COLO668 (cell line): ENCODE results near the gene PNKD.

Source experiments
- DNase-seq: peaks from one replicate; lab custom pipeline; 2025; ENCODE audit not compliant: unreplicated experiment; lab: John Stamatoyannopoulos, UW

The PNKD gene

GRCh38 chr2:218269900-218270720 lies at the start of gene PNKD, which contains the start of gene AAMP:
Gene PNKD (plus strand): TSS chr2:218270519. CDS start chr2:218270536, 17 bp downstream.
Gene AAMP (minus strand): TSS chr2:218270137. CDS start chr2:218270086, 51 bp downstream.
- peak; percentile 99 for DNase-seq

- DNase-seq, result no peak
These were observed 49.3 kb upstream of the PNKD start for GRCh38 chr2:218221000-218221399.

- DNase-seq, result no peak
These were observed 47.3 kb upstream of the PNKD start for GRCh38 chr2:218223046-218223445.

- no peak for DNase-seq
These were observed 46.1 kb upstream of the PNKD start for GRCh38 chr2:218224186-218224585.

- no peak for DNase-seq
These were observed 43.4 kb upstream of the PNKD start for GRCh38 chr2:218226903-218227302.

GRCh38 chr2:218228366-218229090 lies 41.8 kb upstream of the PNKD start:
- no peak for DNase-seq

GRCh38 chr2:218229239-218229638 lies 41.1 kb upstream of the PNKD start:
- no peak for DNase-seq

- DNase-seq, result no peak
These were observed 40.5 kb upstream of the PNKD start for GRCh38 chr2:218229851-218230250.

- DNase-seq, result no peak
These were observed 39.4 kb upstream of the PNKD start for GRCh38 chr2:218230882-218231281.

- no peak for DNase-seq
These were observed 36.8 kb upstream of the PNKD start for GRCh38 chr2:218233543-218233942.

- DNase-seq, result no peak
These were observed 35.8 kb upstream of the PNKD start for GRCh38 chr2:218234521-218234920.

- no peak for DNase-seq
These were observed 35.3 kb upstream of the PNKD start for GRCh38 chr2:218235017-218235416.

GRCh38 chr2:218236829-218237228 lies 33.5 kb upstream of the PNKD start:
- DNase-seq, result no peak

- no peak for DNase-seq
These were observed 31.4 kb upstream of the PNKD start for GRCh38 chr2:218238887-218239286.

GRCh38 chr2:218244204-218244603 lies 26.1 kb upstream of the PNKD start:
- DNase-seq, result no peak

GRCh38 chr2:218244665-218245064 lies 25.7 kb upstream of the PNKD start:
- DNase-seq, result no peak

- no peak for DNase-seq
These were observed 25.1 kb upstream of the PNKD start for GRCh38 chr2:218245214-218245613.

- no peak for DNase-seq
These were observed 20.6 kb upstream of the PNKD start for GRCh38 chr2:218249691-218250090.

GRCh38 chr2:218252509-218253231 lies 17.6 kb upstream of the PNKD start:
- no peak for DNase-seq

- no peak for DNase-seq
These were observed 17.1 kb upstream of the PNKD start for GRCh38 chr2:218253232-218253625.

GRCh38 chr2:218255446-218255845 lies 14.9 kb upstream of the PNKD start:
- no peak for DNase-seq
